Lower leg skin (tissue), 3 donors: ENCODE measurements around the gene RPRM.

Experiments used
- CTCF ChIP-seq, 3 donors: fragments of 450-650 bp; IDR thresholded peaks; one replicate each; pipeline ENCODE4 v1.5.1; 2016; ENCODE audit warnings: antibody characterized with exemption in 3 of 3, mild to moderate bottlenecking in 3 of 3, moderate library complexity in 2 of 3
- POLR2A ChIP-seq, 2 donors: fragments of 450-650 bp; IDR thresholded peaks; one replicate each; pipeline ENCODE4 v1.6.1; 2016 to 2017; ENCODE audit warnings: antibody characterized with exemption in 2 of 2, mild to moderate bottlenecking in 1 of 2, moderate library complexity in 1 of 2

GRCh38 chr2:153487448-153487847 is 8.9 kb upstream of the RPRM start:
- no peak for TF ChIP-seq CTCF (IDR thresholded peaks at IDR 0.05)
- TF ChIP-seq POLR2A (IDR thresholded peaks at IDR 0.05) = no peak
